ENCODE results near the gene NPR1.

NPR1 gene

DNA sequence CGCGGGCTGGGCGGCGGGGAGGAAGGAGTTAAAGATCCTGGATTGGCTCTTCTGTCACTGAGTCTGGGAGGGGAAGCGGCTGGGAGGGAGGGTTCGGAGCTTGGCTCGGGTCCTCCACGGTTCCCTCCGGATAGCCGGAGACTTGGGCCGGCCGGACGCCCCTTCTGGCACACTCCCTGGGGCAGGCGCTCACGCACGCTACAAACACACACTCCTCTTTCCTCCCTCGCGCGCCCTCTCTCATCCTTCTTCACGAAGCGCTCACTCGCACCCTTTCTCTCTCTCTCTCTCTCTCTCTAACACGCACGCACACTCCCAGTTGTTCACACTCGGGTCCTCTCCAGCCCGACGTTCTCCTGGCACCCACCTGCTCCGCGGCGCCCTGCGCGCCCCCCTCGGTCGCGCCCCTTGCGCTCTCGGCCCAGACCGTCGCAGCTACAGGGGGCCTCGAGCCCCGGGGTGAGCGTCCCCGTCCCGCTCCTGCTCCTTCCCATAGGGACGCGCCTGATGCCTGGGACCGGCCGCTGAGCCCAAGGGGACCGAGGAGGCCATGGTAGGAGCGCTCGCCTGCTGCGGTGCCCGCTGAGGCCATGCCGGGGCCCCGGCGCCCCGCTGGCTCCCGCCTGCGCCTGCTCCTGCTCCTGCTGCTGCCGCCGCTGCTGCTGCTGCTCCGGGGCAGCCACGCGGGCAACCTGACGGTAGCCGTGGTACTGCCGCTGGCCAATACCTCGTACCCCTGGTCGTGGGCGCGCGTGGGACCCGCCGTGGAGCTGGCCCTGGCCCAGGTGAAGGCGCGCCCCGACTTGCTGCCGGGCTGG, at the start of gene NPR1:
Gene NPR1 (plus strand): TSS at position 170 of the 818 bp plus-strand sequence. CDS start 421 bp downstream, at position 591.
- DNase-seq = no peak

DNA sequence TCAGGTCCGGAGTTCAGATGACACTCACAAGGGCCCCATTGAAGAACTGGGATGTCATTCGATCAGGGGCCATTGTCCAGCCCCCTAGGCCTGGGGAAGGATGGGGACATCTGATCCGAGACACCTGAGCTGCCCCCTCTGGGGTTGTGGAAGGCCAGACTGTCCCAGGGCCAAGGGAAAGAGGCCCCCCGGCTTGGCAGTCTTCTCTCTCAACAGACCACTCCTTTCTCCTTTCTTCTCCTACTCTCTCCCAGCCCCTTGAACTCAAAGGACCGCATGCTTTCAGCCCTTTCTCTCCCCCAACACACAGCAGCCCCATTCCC, 49.2 kb upstream of the NPR1 start:
- peak; percentile 44 for DNase-seq

DNA sequence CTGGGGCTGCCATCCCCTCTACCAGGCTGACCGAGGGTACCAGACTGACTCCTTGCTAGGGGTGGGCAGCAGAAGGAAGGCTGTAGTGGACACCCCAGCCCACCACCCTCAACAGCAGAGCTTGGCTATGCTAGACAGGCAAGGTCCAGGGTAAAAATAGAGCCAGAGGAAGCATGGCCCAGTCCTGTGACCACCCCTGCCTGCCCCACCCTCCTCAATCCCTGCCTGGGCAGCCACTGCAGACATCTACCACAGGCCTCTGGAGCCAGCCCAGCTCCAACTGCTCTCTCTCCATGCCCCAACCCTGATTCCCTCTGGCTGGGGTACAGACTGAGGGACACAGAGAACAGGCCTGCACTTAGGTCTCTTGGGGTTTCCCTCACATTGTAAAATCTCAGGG, 48.5 kb upstream of the NPR1 start:
- no peak for DNase-seq

DNA sequence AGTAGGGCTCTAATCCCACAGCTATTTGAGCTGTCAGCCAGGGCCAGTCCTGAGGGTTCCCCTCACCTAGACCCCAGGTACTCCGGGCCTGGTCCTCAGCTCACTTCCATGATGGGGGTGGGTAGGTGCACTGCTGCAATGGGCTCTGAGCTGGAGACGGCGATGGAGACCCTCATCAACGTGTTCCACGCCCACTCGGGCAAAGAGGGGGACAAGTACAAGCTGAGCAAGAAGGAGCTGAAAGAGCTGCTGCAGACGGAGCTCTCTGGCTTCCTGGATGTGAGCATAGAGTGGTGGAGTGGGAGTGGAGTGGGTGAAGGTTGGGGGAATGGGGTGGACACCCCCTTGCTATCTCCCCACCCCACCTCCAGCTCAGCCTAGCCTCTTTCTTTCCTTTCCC, 48.1 kb upstream of the NPR1 start:
- no peak for DNase-seq

- no peak for DNase-seq
Measured at GRCh38 chr1:153631047-153632022, 47.2 kb upstream of the NPR1 start.

DNA sequence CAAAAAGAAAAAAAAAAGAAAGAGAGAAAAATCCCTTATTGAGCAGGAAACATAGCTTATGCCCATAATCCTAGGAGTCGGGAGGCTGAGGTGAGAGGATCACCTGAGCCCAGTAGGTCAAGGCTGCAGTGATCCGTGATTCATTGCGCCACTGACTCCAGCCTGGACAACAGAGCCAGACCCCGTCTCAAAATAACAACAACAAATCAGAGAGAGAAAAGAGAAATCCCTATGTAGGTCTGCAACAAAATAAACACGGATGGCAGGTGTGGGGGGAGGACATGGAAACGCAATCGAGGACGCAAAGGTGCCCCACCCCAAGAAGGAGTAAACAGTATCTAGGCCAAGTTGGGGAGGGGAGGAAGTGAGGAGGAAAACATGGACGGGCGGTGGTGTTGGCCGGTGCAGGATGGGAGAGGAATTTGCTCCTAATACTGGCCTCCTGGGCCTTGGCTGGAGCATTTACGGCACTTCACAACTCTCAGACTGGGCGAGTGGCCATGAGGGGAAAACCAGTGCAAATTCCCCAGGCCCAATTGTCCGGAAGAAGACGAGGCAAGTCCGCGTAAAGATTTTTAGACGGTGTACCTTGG, 45.2 kb upstream of the NPR1 start:
- no peak for DNase-seq

DNA sequence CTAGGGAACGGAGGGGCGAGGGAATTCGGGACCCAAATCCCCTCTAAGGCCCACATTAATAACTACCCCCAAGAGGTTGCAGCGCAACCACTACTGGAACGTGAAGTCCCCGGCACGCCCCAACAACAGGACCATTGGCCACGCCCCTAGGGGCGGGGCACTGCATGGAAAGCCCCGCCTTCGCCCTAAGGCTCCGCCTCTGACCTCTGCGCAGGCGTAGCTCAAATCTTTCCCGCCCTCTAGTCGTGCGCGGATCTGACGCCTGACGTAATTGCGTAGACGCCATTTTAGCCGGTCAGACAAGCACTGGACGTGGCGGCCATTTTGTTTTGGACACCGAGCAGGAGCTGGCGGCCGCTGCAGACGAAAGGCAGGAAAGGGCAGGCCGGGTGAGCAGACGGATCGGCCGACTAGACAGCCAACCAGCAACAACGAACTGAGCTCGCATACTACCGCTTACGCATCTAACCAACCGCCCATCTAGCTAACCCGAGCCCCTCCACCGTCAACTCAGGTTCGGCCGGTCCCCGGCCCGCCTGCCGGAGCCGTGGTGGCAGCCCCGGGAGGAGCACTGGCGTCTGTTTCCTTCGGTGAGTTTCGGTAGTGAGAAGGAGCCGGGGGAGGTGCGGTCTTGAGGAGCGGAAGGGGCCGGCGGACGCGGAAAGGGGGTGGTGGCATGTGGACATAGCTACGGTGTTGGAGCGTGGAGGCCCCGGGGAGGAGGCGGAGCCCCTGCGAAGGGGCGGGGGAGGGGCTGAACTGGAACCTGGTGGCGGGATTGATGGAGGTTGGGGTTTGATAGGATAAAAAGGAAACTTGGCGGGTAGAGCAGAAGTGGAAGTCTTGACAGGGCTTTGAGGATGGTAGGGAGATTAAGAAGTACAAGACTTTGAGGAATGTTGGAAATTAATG, 44.5 kb upstream of the NPR1 start, which contains the start of gene CHTOP:
Gene CHTOP (plus strand): TSS at position 313 of the 912 bp plus-strand sequence. CDS start 2,523 bp downstream, outside the sequence.
- DNase-seq = peak; percentile 99

- DNase-seq = no peak
Measured at GRCh38 chr1:153635872-153636271, 42.6 kb upstream of the NPR1 start.

DNA sequence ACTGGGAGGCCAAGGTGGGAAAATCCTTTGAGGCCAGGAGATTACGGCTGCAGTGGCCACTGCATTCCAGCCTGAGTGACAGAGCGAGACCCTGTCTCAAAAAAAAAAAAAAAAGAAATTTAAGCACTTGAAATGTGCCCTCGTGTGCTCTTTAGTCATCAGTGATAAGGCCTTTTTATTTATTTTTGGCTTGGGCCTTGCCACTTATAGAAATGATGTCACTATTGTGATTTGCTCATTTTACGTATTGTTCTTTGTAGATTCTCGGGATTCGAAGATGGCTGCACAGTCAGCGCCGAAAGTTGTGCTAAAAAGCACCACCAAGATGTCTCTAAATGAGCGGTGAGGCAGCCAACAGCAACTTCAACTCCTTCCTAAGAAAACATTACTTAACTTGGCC, 42.2 kb upstream of the NPR1 start:
- no peak for DNase-seq

DNA sequence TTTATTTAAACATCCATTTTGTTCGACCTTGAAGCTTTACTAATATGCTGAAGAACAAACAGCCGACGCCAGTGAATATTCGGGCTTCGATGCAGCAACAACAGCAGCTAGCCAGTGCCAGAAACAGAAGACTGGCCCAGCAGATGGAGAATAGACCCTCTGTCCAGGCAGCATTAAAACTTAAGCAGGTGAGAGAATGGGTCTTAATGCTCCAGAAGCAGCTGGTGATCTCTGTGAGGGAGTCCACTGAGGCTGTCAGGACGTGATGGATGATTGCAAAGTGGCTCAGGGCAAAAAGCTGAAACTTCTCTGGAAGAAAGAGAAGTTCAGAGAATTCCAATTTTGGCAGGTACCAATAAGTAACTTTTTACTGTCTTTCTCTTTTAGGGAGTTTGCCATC, 40.2 kb upstream of the NPR1 start:
- DNase-seq = peak; percentile 16

- peak; percentile 10 for DNase-seq
Measured at GRCh38 chr1:153639280-153639679, 39.2 kb upstream of the NPR1 start.

GRCh38 chr1:153640213-153640612, 38.3 kb upstream of the NPR1 start:
- peak; percentile 8 for DNase-seq

DNA sequence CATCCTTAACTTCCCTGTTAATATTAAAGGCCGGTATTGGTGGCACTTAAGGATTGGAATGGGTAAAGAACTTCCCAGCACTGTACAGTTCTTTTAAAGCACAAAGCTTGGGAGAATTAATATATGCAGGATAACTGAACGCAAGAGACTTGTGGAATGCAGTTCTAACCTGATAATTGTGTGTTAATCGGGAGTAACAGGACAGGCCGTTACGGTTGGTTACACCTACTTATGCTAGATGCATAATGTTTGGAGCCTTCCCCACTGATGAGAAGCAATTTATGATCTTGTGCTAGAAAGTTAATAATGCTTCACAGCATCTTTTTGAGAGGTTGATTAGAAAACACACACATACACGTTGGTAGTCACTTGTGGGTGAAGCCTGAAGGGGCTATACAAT, 37.6 kb upstream of the NPR1 start:
- DNase-seq = no peak

DNA sequence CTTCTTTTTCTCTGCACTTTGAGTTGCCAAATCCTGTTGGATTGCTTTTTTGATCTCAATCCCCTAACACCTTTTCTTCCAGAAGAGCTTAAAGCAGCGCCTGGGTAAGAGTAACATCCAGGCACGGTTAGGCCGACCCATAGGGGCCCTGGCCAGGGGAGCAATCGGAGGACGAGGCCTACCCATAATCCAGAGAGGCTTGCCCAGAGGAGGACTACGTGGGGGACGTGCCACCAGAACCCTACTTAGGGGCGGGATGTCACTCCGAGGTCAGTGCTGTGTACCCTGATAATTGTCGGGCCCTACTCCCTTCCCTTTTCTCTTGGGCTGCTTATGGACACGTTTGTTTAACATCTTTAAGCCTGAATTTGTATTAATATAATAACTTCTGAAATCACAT, 36.3 kb upstream of the NPR1 start:
- peak; percentile 30 for DNase-seq

DNA sequence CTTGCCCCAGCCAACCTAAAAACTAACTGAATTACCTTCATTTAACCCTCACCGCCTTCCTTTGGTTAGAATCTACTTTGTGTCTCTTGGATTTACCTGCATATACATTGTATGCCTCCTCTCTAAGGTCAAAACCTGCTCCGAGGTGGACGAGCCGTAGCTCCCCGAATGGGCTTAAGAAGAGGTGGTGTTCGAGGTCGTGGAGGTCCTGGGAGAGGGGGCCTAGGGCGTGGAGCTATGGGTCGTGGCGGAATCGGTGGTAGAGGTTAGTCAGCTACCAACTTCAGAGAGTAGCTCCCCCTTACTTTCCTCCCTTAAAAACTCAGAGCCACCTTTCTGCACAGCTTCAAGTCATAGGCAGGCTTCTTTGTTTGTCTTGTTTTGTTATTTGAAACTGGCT, 35.4 kb upstream of the NPR1 start:
- DNase-seq = peak; percentile 61

- DNase-seq = no peak
Measured at GRCh38 chr1:153643816-153644215, 34.7 kb upstream of the NPR1 start.

GRCh38 chr1:153646672-153647345, 31.7 kb upstream of the NPR1 start:
- peak; percentile 25 for DNase-seq

- peak; percentile 36 for DNase-seq
Measured at GRCh38 chr1:153647346-153647714, 31.2 kb upstream of the NPR1 start.

- DNase-seq = peak; percentile 33
Measured at GRCh38 chr1:153648000-153648643, 30.4 kb upstream of the NPR1 start.

DNA sequence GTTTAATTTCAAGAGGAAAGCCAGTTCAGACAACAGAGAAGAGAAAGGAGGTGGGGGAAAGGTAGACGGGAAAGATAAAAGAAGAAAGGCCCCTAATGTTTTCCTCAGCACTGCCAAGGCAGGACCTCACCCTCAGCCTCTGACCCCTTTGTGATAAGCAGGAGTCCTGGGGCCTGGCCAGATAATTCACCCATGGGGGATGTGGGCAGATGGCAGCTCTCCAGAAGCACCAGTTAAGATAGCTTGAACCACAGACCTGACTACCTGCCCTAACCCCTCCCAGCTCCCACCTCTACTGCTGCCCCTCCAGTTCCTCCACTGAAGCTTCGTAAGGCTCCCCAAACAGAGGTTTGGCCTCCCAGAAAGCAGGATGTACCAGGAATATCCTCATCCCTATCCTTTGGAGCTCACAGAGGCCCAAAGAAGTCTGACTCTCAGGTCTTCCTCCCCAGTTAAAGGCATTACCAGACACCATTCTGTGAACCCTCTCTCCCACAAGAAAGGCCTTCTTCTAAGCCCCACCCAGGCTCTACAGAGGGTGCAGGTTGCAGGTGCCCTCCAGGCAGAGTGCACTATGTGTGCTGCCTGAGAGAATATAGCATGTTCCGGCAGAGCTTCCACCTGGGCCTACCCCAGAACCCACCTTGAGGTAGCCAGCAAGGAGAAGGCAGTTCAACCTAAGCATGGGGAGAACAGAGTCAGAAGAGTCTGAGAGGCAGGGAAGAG, 29.2 kb upstream of the NPR1 start:
- DNase-seq = peak; percentile 63

- peak; percentile 58 for DNase-seq
Measured at GRCh38 chr1:153649863-153650235, 28.6 kb upstream of the NPR1 start.

All from activated effector memory CD4-positive, alpha-beta T cell treated with anti-CD3 and anti-CD28 coated beads, Interleukin-2, amount 50 U/mL, for 16 hours (primary cell).